ENCODE measurements around the gene KCNMB2. TPM values are rescaled to one million over a fixed set of nuclear protein-coding genes. Genes with fewer than 3 reads are reported as not detected.

The KCNMB2 gene
- total RNA-seq, 1 experiment from 2014 or later = not detected

- ChIA-PET POLR2A (ENCODE audit: unreplicated experiment) (no interaction called here), CTCF (no interaction called here)
- BruUV-seq (replicated peaks) = no TSS peak
- ATAC-seq (no peak), DNase-seq (no peak)
- no peaks in the 10 kb centered on the region for H3K27me3 ChIP-seq (ENCODE audit: low read length)
- 0 out of 2 replicates have a peak, but pooled peaks cover 2% of the 10 kb centered on the region for H3K9me3 ChIP-seq (ENCODE audit: low read length)
- H3K79me2 ChIP-seq (ENCODE audit: low read length) = no peaks in the 10 kb centered on the region
- no peaks in the 10 kb centered on the region for H4K20me1 ChIP-seq (ENCODE audit: low read length)
- no peaks in the 10 kb centered on the region for H3K36me3 ChIP-seq (ENCODE audit: low read depth, low read length)
- intact Hi-C loops (cut with micrococcal nuclease) = no loop called here
- H3K27ac ChIP-seq (ENCODE audit: low read length) = no peak overlapping the region
- TF ChIP-seq EZH2phosphoT487 (IDR thresholded peaks at IDR 0.05; ENCODE audit: borderline replicate concordance, low read length) (no peak), CTCF (conservative IDR thresholded peaks at IDR 0.05; ENCODE audit: low read depth, low read length) (no peak), EZH2 (IDR thresholded peaks at IDR 0.05; ENCODE audit: low read length, unreplicated experiment) (no peak)
- H3K4me2 ChIP-seq (ENCODE audit: low read length) = no peak overlapping the region
- H3K4me1 ChIP-seq (ENCODE audit: insufficient read depth, low read length) = no peaks in the 10 kb centered on the region
- H3F3A ChIP-seq (ENCODE audit: low read length, unreplicated experiment) = no peaks in the 10 kb centered on the region
- H3K9me2 ChIP-seq (replicated peaks; ENCODE audit: low read length) = no peaks in the 10 kb centered on the region
- H3K4me3 ChIP-seq (ENCODE audit: low read length) = no peak overlapping the region
- no peak overlapping the region for H2AFZ ChIP-seq (ENCODE audit: low read length)
- no peak overlapping the region for H3K9ac ChIP-seq (ENCODE audit: low read length)
Observed at GRCh38 chr3:178680489-178680888, 144.3 kb downstream of the KCNMB2 start.

GRCh38 chr3:178684881-178685590 lies 148.8 kb downstream of the KCNMB2 start:
- Histone ChIP-seq H3K4me1 (ENCODE audit: insufficient read depth, low read length) (no peaks in the 10 kb centered on the region), H3K27ac (ENCODE audit: low read length) (no peak overlapping the region), H3K9me3 (ENCODE audit: low read length) (0 out of 2 replicates have a peak, but pooled peaks cover 5% of the 10 kb centered on the region), H4K20me1 (ENCODE audit: low read length) (no peaks in the 10 kb centered on the region), H3K36me3 (ENCODE audit: low read depth, low read length) (no peaks in the 10 kb centered on the region), H3K27me3 (ENCODE audit: low read length) (no peaks in the 10 kb centered on the region), H3K4me3 (ENCODE audit: low read length) (no peak overlapping the region), H3K9ac (ENCODE audit: low read length) (no peak overlapping the region), H3K9me2 (replicated peaks; ENCODE audit: low read length) (no peaks in the 10 kb centered on the region), H2AFZ (ENCODE audit: low read length) (no peak overlapping the region), H3K79me2 (ENCODE audit: low read length) (no peaks in the 10 kb centered on the region), H3K4me2 (ENCODE audit: low read length) (no peak overlapping the region), H3F3A (ENCODE audit: low read length, unreplicated experiment) (no peaks in the 10 kb centered on the region)
- intact Hi-C loops (cut with micrococcal nuclease) = no loop called here
- CTCF ChIA-PET = no interaction called here
- no TSS peak for BruUV-seq (replicated peaks)
- TF ChIP-seq EZH2phosphoT487 (IDR thresholded peaks at IDR 0.05; ENCODE audit: borderline replicate concordance, low read length) (no peak), EZH2 (IDR thresholded peaks at IDR 0.05; ENCODE audit: low read length, unreplicated experiment) (no peak), CTCF (conservative IDR thresholded peaks at IDR 0.05; ENCODE audit: low read depth, low read length) (no peak)
- ATAC-seq (no peak), DNase-seq (peak; percentile 15)
- POLR2A ChIA-PET (ENCODE audit: unreplicated experiment) = no interaction called here

- H3K79me2 ChIP-seq (ENCODE audit: low read length) = no peaks in the 10 kb centered on the region
- H3K4me2 ChIP-seq (ENCODE audit: low read length) = no peak overlapping the region
- no peaks in the 10 kb centered on the region for H3K27me3 ChIP-seq (ENCODE audit: low read length)
- H3K9me2 ChIP-seq (replicated peaks; ENCODE audit: low read length) = no peaks in the 10 kb centered on the region
- H3K9ac ChIP-seq (ENCODE audit: low read length) = no peak overlapping the region
- no peaks in the 10 kb centered on the region for H4K20me1 ChIP-seq (ENCODE audit: low read length)
- POLR2A ChIA-PET (ENCODE audit: unreplicated experiment) = no interaction called here
- no peak for ATAC-seq
- TF ChIP-seq CTCF (conservative IDR thresholded peaks at IDR 0.05; ENCODE audit: low read depth, low read length) (no peak), EZH2 (IDR thresholded peaks at IDR 0.05; ENCODE audit: low read length, unreplicated experiment) (no peak), EZH2phosphoT487 (IDR thresholded peaks at IDR 0.05; ENCODE audit: borderline replicate concordance, low read length) (no peak)
- H3K4me1 ChIP-seq (ENCODE audit: insufficient read depth, low read length) = no peaks in the 10 kb centered on the region
- intact Hi-C loops (cut with micrococcal nuclease) = no loop called here
- no peak overlapping the region for H3K4me3 ChIP-seq (ENCODE audit: low read length)
- H3K9me3 ChIP-seq (ENCODE audit: low read length) = 0 out of 2 replicates have a peak, but pooled peaks cover 5% of the 10 kb centered on the region
- BruUV-seq (replicated peaks) = no TSS peak
- H3K27ac ChIP-seq (ENCODE audit: low read length) = no peak overlapping the region
- DNase-seq = no peak
- H2AFZ ChIP-seq (ENCODE audit: low read length) = no peak overlapping the region
- H3K36me3 ChIP-seq (ENCODE audit: low read depth, low read length) = no peaks in the 10 kb centered on the region
- CTCF ChIA-PET = no interaction called here
- H3F3A ChIP-seq (ENCODE audit: low read length, unreplicated experiment) = no peaks in the 10 kb centered on the region
Observed at GRCh38 chr3:178685591-178685906, 149.3 kb downstream of the KCNMB2 start.
